HG03064 (cell line): ENCODE measurements around the gene FRG2C.
"Not testable (repeated sequence)": the region's sequence is repeated elsewhere in the genome, so short reads cannot be mapped to it uniquely, and the experiment has no call there.

Experiments used
- ATAC-seq: cut with Tn5 transposase; IDR thresholded peaks from one replicate; pipeline ENCODE4 v1.9.1; 2021; ENCODE audit warnings: low read depth; ENCODE audit not compliant: unreplicated experiment

FRG2C gene

DNA sequence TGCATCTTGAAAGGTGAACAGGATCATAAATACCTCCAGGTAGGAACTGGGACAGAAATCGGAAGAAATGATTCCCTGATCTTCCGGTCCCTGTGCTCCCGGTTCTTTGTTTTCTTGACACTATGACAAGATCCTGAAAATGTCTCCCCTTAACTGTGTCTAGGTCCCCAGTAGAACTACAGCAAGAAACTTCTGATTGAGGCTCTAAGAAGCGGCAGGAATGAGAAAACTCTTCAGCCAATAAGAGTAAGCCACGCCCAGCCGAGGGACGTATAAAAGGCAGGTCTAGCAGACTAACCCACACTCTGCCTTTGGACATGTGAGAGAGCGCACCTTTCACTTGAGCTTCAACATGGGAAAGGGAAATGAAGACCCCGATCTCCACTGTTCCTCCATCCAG lies at the start of gene FRG2C:
FRG2C (plus strand) TSS at position 301 of the 400 bp plus-strand sequence; CDS start at position 353, 52 bp downstream.
- ATAC-seq, result not testable (repeated sequence)

DNA sequence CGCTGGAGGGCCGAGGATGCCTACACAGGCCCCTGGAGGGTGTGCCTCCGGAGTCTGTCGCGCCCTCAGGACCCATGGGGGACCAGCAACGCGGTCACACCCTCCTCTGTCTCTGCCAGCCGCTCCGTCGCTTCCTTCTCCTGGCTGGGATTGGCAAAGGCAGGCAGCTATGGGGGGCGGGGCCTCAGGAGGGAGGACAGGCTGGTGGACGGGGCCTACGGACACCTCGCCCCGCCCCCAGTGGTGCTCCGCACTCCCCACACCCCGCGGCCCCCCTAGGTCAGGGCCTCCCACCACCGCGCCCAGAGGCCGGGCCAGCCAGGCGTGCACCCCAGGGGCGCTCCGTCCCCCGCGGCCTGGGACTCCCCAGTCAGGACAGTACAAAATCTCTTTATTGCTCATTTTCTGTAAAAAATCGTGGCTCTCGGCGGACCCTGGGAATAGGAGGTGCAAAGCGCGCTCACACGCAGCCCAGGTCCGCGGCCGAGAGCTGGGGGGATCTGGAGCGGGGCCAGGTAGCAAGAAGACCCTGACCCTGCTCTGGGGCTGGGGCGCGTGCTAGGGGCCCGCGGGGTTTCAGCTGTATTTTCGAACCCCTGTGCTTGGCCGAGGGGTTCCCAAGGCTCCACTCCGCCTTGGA lies 45.3 kb upstream of the FRG2C start:
- ATAC-seq, result not testable (repeated sequence)

DNA sequence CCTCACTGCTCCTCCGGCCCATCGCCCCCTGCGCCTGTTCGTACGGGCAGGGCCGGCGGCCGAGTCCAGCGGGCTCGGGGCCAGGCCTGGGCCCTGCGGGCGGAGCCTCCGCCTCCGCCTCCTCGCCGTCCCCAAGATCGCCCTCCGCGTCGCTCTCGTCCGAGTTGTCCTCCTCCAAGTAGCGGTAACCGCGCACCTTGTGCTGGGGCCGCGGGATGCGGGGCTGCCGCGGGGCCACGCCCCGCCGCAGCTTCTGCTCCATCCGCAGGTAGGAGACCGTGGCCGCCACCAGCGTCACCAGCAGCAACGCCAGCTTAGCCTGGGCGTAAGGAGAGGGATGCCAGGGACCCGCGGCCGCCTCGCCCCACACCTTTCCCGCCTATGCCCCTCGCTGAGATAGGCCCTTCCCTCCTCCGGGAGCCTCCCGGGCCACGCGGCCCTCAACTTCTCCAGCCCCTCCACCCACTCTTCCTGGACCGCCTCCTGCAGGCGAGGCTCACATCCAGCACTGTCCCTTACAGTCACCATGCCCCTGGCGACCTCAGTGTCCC lies 44.6 kb upstream of the FRG2C start:
- not testable (repeated sequence) for ATAC-seq

- ATAC-seq, result not testable (repeated sequence)
Observed at GRCh38 chr3:75621772-75622171, 42.4 kb upstream of the FRG2C start.

GRCh38 chr3:75623656-75624055 lies 40.5 kb upstream of the FRG2C start:
- not testable (repeated sequence) for ATAC-seq

DNA sequence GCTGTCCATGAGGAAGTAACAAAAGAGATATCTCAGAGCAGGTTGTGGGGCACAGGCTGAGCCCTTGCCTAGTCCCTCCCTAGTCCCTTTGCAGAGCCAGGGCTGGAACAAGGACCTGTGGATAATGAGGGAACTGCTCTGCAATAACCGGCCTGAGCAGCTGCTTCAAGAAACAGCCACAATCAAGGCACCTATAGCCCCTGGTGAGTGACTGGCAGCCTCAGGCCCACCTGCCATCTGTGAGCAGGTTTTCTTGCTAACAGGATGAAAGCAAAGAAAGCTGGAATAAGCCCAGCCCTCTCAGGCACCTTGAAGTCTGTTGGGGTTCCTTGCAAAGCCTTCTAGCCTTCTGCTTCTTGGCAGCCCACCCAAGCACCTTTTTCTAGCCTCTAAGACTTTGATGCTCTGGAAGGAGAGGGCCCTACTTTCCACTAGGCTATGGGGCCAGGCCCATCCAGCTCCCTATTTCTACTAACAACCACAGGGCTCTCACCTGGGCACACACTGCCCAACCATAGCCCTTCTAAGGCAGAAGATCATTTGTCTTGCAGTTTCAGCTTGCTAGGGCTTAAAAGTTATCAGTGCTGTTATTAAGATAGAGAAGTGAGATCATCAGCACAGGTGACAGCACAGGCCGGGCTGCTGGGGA lies 33.1 kb upstream of the FRG2C start:
- ATAC-seq, result not testable (repeated sequence)

DNA sequence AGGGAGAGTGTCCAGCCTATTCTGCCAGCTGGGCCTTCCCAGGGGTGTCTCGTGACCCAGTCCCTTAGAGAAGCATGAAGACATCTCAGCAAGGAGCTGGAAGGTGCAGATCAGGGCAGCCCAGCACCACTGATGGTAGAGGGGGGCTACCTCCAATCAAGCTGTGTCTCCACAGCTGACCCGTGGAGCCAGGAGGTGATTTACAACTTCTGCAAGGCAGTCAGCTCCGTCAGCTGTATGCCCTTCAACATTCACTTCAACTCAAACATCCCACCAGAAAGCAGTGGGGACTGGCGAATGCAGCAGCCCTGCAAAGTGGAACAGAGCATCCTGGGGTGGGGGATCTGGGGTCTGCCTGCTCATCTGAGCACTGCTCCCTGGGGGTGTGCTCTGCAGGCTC lies 32.6 kb upstream of the FRG2C start:
- ATAC-seq, result no peak

- ATAC-seq, result not testable (repeated sequence)
Observed at GRCh38 chr3:75638947-75639346, 25.2 kb upstream of the FRG2C start.

- ATAC-seq, result not testable (repeated sequence)
Observed at GRCh38 chr3:75641107-75641517, 23.0 kb upstream of the FRG2C start.

GRCh38 chr3:75643031-75643800 lies 20.9 kb upstream of the FRG2C start:
- ATAC-seq, result not testable (repeated sequence)

DNA sequence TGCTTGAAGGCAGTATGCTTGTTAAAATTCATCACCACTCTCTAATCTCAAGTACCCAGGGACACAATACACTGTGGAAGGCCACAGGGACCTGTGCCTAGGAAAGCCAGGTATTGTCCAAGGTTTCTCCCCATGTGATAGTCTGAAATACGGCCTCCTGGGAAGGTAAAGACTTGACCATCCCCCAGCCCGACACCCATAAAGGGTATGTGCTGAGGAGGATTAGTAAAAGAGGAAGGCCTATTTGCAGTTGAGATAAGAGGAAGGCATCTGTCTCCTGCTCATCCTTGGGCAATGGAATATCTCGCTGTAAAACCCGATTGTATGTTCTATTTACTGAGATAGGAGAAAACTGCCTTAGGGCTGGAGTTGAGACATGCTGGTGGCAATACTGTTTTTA lies 18.6 kb upstream of the FRG2C start:
- not testable (repeated sequence) for ATAC-seq

DNA sequence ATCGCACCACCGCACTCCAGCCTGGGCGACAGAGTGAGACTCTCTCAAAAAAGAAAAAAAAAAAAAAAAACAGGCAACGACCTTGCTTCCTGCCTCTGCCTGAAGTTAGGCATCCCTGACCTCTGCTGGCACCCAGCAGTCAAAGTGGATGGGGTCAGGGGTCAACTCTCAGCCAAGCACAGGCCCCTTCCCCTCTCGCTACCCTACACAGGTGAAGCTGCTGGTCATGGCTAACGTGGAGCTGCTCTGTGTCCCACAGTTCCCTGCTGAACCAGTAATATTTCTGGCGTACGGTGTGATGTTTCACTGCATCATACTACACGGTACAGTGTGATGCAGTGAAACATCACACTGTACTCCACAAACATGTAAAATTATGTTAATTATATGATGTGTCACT lies 13.9 kb upstream of the FRG2C start:
- ATAC-seq, result no peak

DNA sequence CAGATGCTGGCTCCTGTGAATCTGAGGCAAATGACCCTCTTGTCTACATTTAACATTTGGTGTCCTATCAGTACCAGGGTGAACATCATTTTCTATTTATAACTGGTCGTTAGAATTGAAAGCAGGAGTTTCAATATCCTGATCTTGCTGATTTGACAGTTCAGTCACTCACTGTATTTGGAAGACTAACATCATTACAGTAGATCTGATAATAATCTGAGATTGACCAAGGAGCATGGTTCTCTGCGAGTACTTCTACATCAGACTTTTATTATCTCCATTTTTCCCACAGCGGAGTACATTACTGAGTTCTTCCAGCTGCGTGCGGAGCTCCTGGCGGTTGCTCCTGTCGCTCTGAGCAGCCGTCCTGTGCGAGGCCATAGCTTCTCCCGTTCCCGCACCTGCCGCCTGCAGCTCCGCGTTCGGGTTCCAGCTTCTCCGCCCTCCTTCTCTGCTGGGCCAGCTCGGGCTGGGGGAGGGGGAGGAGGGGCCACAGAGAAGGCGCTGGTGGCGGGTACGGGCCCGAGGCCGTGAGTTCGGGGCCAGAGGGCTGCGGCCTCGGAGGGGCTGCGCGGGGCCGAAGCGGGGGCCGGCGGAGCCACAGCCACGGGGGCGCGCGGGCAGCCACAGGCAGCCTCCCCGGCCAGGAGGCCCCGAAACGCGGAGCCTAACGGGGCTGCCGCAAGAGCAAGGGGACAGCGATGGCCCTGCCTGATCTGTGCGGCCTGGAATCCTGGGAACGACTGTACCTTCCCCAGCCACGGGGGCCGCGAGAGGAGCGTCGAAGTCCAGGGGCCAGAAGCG lies 8.8 kb upstream of the FRG2C start:
- not testable (repeated sequence) for ATAC-seq

GRCh38 chr3:75655956-75656355 lies 8.2 kb upstream of the FRG2C start:
- not testable (repeated sequence) for ATAC-seq

DNA sequence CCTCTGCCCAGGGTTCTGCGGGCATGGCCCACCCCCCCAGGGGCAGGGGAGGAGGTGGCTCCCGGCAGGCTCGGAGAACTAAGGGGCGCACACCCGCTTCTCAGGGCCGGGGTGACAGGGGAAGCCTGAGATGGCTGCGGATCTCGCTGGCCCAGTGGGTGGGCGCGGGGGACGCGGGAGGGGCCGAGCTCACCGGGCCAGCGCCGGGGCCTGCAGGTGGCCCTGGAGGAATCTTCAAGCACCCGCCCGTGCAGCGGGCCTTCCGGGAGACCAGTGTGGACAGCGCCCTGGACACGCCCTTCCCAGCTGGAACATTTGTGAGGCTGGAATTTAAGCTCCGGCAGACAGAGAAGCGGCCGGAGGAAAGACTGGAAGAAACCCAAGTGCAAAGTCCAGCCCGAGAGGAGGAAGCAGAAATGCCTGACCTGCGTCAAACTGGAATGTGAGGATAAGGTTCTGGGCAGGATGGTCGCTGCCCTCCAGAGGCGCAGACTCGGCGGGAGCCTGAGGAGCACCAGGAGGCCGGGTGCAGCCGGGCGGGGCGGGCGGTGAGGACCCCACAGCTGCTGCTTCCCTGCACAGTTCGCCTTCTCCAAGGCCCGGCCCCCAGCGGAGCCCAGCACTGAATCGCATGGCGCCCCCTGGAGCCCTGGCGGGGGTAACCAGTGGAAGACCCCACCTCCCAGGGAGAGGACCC lies 5.6 kb upstream of the FRG2C start:
- ATAC-seq, result not testable (repeated sequence)

GRCh38 chr3:75659108-75659433 lies 5.1 kb upstream of the FRG2C start:
- not testable (repeated sequence) for ATAC-seq

DNA sequence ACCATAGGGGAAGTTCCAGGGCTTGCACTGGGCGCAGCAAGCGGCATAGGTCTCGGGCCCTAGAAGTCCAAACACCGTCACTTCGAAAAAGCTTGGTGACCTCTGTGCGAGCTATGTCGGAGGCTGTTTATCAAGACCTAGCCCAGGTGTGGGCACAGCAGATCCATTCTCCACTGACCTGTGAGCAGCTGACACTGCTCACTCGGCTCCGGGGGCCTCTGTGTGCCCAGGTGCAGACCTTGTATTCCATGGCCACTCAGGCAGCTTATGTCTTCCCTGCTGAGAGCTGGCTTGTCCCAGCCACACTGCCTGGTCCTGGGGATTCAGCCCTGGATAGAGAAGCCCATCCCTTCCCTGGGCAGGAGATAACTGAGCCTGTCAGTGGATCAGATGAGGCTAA lies 1.5 kb downstream of the FRG2C start:
- ATAC-seq, result not testable (repeated sequence)

DNA sequence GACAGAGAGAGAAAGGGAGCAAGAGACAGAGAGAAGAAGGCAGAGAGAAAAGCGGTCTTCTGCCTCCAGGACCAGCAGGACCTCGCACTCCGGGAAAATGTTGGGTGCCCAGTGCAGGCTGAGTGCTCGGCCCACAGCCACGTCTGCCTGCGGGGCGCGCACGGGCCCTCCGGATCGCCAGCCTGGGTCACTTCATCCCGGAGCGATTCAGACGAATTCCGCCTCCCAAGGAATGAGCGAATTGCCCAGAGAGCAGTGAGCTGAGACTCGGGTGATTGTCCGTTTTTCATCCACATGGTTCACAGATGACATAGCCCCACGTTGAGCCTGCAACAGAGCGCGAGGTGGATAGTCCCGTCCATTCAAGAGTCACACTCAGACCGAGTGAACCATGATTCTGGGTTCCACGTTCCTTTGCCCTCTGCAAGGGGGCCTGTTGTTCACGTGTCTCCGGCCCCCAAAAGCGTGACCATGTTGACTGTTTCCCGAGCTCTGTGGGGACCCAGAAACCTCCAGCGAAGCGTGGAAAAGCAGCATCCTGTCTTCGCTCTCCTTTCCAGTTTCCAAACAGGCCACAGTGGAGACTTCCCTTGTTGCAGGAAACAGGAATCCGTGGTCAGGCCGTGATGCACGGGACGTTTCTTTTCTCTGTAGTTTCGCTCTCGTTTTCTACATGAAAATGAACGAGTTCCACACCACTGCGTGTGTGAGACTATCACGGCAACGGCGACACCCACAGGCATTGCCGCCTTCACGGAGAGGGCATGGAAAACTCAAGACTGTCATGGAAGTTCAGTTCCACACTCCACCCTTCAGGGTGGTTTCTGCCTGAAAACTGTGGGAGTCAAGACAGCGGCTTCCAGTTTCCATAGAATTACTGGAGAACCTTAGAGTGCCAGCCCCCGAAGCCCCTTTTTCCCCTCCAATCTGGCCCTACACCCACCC lies 3.9 kb downstream of the FRG2C start:
- ATAC-seq, result not testable (repeated sequence)
